Activated naive CD4-positive, alpha-beta T cell treated with anti-CD3 and anti-CD28 coated beads for 36 hours (primary cell): Measurements from ENCODE around the gene STON2. TPM values are rescaled to one million over a fixed set of nuclear protein-coding genes. Genes with fewer than 3 reads are reported as not detected.
A peak's percentile ranks its signal among the peaks of the same experiment; 100 is the strongest.

Experiments
- CTCF ChIA-PET: fragments of 350-600 bp; sonication (Branson Sonifier 250); formaldehyde crosslinking; loops from one replicate; lab custom pipeline; 2021; ENCODE audit warnings: antibody characterized with exemption; lab: Charles Lee
- DNase-seq: peaks from one replicate; pipeline ENCODE4 v3.0.0-alpha.2; 2020
- H3K27ac Mint-ChIP-seq: one replicate; pipeline ENCODE4 v1.8.0; 2021; ENCODE audit warnings: mild to moderate bottlenecking, mixed read lengths
- H3K27me3 Mint-ChIP-seq: one replicate; pipeline ENCODE4 v1.8.0; 2021; ENCODE audit warnings: low read depth, mixed read lengths
- H3K36me3 Mint-ChIP-seq: one replicate; pipeline ENCODE4 v1.8.0; 2021; ENCODE audit warnings: low read depth, mixed read lengths
- H3K4me1 Mint-ChIP-seq: one replicate; pipeline ENCODE4 v1.8.0; 2021; ENCODE audit warnings: low read depth, mixed read lengths
- H3K4me3 Mint-ChIP-seq: one replicate; pipeline ENCODE4 v1.8.0; 2021; ENCODE audit warnings: mild to moderate bottlenecking, moderate library complexity, mixed read lengths
- H3K9me3 Mint-ChIP-seq: one replicate; pipeline ENCODE4 v1.8.0; 2021; ENCODE audit warnings: mixed read lengths
- intact Hi-C: fragments of 100-400 bp; cut with micrococcal nuclease; formaldehyde crosslinking; loops from one replicate; pipeline ENCODE4 v1.15.1; 2023
- total RNA-seq, 2 experiments: library from RNA; stranded (reverse); gene quantifications; one replicate each; pipeline ENCODE4 v1.2.3, GENCODE V29; 2021

STON2 gene
- total RNA-seq, 2 experiments from 2014 or later = 0.12 to 0.14 TPM

GRCh38 chr14:81416194-81416952 is 16.2 kb upstream of the STON2 start:
- no peaks in the 10 kb centered on the region for H3K4me1 Mint-ChIP-seq
- H3K36me3 Mint-ChIP-seq = no peaks in the 10 kb centered on the region
- intact Hi-C loops = no loop called here
- no peak for DNase-seq
- no peak overlapping the region for H3K27ac Mint-ChIP-seq
- peaks cover 7% of the 10 kb centered on the region for H3K9me3 Mint-ChIP-seq
- CTCF ChIA-PET = interaction anchor here (0.6 kb wide), 1 partner anchor 923 kb away, joined by 3 read pairs; no protein-coding TSS in a partner anchor
- peaks cover 3% of the 10 kb centered on the region for H3K27me3 Mint-ChIP-seq
- no peak overlapping the region for H3K4me3 Mint-ChIP-seq

GRCh38 chr14:81415781-81416180 is 15.7 kb upstream of the STON2 start:
- H3K27ac Mint-ChIP-seq = no peak overlapping the region
- CTCF ChIA-PET = interaction anchor here (0.6 kb wide), 1 partner anchor 922 kb away, joined by 3 read pairs; no protein-coding TSS in a partner anchor
- peaks cover 7% of the 10 kb centered on the region for H3K9me3 Mint-ChIP-seq
- H3K27me3 Mint-ChIP-seq = peaks cover 6% of the 10 kb centered on the region
- no peak overlapping the region for H3K4me3 Mint-ChIP-seq
- no peak for DNase-seq
- no peaks in the 10 kb centered on the region for H3K36me3 Mint-ChIP-seq
- H3K4me1 Mint-ChIP-seq = no peaks in the 10 kb centered on the region
- intact Hi-C loops = no loop called here

DNA sequence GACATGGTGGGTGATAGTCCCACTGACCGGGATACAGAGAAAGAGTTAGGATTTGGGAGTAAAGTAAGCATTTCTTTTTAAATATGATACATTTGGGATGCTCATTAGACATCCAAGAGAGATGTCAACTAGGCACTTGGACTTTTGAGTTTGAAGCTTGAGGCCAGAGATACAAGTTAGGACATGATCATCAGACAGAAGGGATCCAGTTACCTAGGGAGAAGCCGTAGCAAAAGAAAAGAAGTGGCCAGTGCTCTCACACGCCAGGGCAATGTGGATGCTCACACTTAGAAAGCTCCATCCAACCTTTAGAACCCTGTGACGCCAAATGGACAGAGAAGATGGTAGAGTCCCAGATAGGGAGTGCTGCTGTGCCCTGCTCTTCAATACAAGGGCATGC is 14.0 kb upstream of the STON2 start:
- no peaks in the 10 kb centered on the region for H3K4me1 Mint-ChIP-seq
- H3K36me3 Mint-ChIP-seq = no peaks in the 10 kb centered on the region
- H3K27me3 Mint-ChIP-seq = peaks cover 12% of the 10 kb centered on the region
- CTCF ChIA-PET = no interaction called here
- peaks cover 7% of the 10 kb centered on the region for H3K9me3 Mint-ChIP-seq
- H3K4me3 Mint-ChIP-seq = no peak overlapping the region
- DNase-seq = no peak
- no peak overlapping the region for H3K27ac Mint-ChIP-seq
- intact Hi-C loops = no loop called here

DNA sequence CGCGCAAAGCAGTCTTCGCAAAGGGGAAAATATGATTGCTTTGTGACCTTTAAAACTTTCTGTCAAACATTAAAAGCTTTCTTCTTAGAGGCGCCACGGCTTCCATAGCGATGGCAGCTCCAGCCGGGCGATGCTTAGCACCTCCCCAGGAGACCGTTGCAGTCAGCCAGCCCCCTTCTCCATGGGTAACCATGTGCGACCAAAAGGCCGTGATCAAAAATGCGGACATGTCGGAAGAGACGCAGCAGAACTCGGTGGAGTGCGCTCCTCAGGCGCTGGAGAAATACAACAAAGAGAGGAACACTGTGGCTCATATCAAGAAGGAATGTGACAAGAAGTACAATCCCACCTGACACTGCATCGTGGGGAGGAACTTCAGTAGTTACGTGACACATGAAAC is 12.7 kb upstream of the STON2 start:
- intact Hi-C loops = no loop called here
- Mint-ChIP-seq H3K27me3 (peaks cover 16% of the 10 kb centered on the region), H3K4me1 (no peaks in the 10 kb centered on the region), H3K36me3 (no peaks in the 10 kb centered on the region), H3K27ac (no peak overlapping the region), H3K4me3 (no peak overlapping the region), H3K9me3 (peaks cover 5% of the 10 kb centered on the region)
- CTCF ChIA-PET = no interaction called here
- DNase-seq = no peak

GRCh38 chr14:81408595-81408994 is 8.5 kb upstream of the STON2 start:
- CTCF ChIA-PET = no interaction called here
- intact Hi-C loops = no loop called here
- H3K36me3 Mint-ChIP-seq = no peaks in the 10 kb centered on the region

DNA sequence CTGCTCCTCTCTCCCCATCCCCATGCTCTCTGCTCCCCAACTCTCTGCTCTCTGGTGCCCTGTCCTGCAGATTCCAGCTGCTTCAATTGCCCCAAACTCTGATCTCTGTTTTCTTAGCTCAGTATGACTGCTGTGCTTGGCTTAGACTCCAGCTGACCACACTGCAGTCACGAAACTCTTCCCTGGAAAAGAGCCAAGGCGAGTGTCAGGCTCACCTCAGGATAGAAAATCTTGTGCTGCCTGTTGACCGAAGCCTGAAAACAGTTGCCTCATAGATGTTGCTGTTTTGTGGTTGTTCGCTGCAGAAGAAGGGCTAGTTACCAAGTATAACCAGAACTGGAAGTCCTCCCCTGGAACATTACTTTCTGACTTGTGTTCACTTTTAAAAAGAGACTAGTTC is 6.7 kb upstream of the STON2 start:
- Mint-ChIP-seq H3K4me1 (no peaks in the 10 kb centered on the region), H3K36me3 (no peaks in the 10 kb centered on the region), H3K4me3 (no peak overlapping the region), H3K27ac (no peak overlapping the region), H3K9me3 (no peaks in the 10 kb centered on the region), H3K27me3 (peaks cover 24% of the 10 kb centered on the region)
- DNase-seq = no peak
- intact Hi-C loops = no loop called here
- CTCF ChIA-PET = no interaction called here

More at GRCh38 chr14:81408595-81408994, 8.5 kb upstream of the STON2 start:
- peaks cover 24% of the 10 kb centered on the region for H3K27me3 Mint-ChIP-seq
- no peak for DNase-seq
- no peaks in the 10 kb centered on the region for H3K4me1 Mint-ChIP-seq
- no peak overlapping the region for H3K4me3 Mint-ChIP-seq
- H3K9me3 Mint-ChIP-seq = no peaks in the 10 kb centered on the region
- no peak overlapping the region for H3K27ac Mint-ChIP-seq

- CTCF ChIA-PET = interaction anchor here (1.7 kb wide), 1 partner anchor 133 kb away, joined by 5 read pairs; no protein-coding TSS in a partner anchor
- no peaks in the 10 kb centered on the region for H3K36me3 Mint-ChIP-seq
- peaks cover 12% of the 10 kb centered on the region for H3K27me3 Mint-ChIP-seq
- no peak overlapping the region for H3K4me3 Mint-ChIP-seq
- DNase-seq = no peak
- intact Hi-C loops = no loop called here
- H3K4me1 Mint-ChIP-seq = no peaks in the 10 kb centered on the region
- H3K27ac Mint-ChIP-seq = no peak overlapping the region
- H3K9me3 Mint-ChIP-seq = no peaks in the 10 kb centered on the region
Measured at GRCh38 chr14:81402123-81402495, 2.0 kb upstream of the STON2 start.

GRCh38 chr14:81401420-81402122 is 1.4 kb upstream of the STON2 start:
- intact Hi-C loops = no loop called here
- CTCF ChIA-PET = no interaction called here
- no peaks in the 10 kb centered on the region for H3K9me3 Mint-ChIP-seq

GRCh38 chr14:81400852-81401251 is 728 bp upstream of the STON2 start:
- H3K4me1 Mint-ChIP-seq = no peaks in the 10 kb centered on the region
- CTCF ChIA-PET = no interaction called here
- H3K4me3 Mint-ChIP-seq = no peak overlapping the region

More at GRCh38 chr14:81401420-81402122, 1.4 kb upstream of the STON2 start:
- Mint-ChIP-seq H3K27ac (no peak overlapping the region), H3K4me3 (no peak overlapping the region), H3K4me1 (no peaks in the 10 kb centered on the region), H3K36me3 (no peaks in the 10 kb centered on the region), H3K27me3 (peaks cover 8% of the 10 kb centered on the region)
- DNase-seq = no peak

GRCh38 chr14:81398196-81398891 is 1.8 kb downstream of the STON2 start:
- CTCF ChIA-PET = no interaction called here
- Mint-ChIP-seq H3K36me3 (no peaks in the 10 kb centered on the region), H3K9me3 (no peaks in the 10 kb centered on the region)

More at GRCh38 chr14:81400852-81401251, 728 bp upstream of the STON2 start:
- Mint-ChIP-seq H3K36me3 (no peaks in the 10 kb centered on the region), H3K9me3 (no peaks in the 10 kb centered on the region), H3K27me3 (peaks cover 5% of the 10 kb centered on the region), H3K27ac (no peak overlapping the region)
- intact Hi-C loops = no loop called here
- peak; percentile 32 for DNase-seq

GRCh38 chr14:81396113-81396512 is 4.0 kb downstream of the STON2 start:
- intact Hi-C loops = no loop called here
- H3K27ac Mint-ChIP-seq = no peak overlapping the region

More at GRCh38 chr14:81398196-81398891, 1.8 kb downstream of the STON2 start:
- no peaks in the 10 kb centered on the region for H3K4me1 Mint-ChIP-seq
- no peak overlapping the region for H3K27ac Mint-ChIP-seq
- H3K27me3 Mint-ChIP-seq = no peaks in the 10 kb centered on the region
- no peak overlapping the region for H3K4me3 Mint-ChIP-seq
- DNase-seq = no peak
- intact Hi-C loops = no loop called here

GRCh38 chr14:81394739-81395138 is 5.4 kb downstream of the STON2 start:
- H3K4me3 Mint-ChIP-seq = no peak overlapping the region
- DNase-seq = no peak
- no peak overlapping the region for H3K27ac Mint-ChIP-seq
- no peaks in the 10 kb centered on the region for H3K9me3 Mint-ChIP-seq
- peaks cover 7% of the 10 kb centered on the region for H3K27me3 Mint-ChIP-seq
- CTCF ChIA-PET = no interaction called here
- intact Hi-C loops = no loop called here
- no peaks in the 10 kb centered on the region for H3K4me1 Mint-ChIP-seq
- H3K36me3 Mint-ChIP-seq = no peaks in the 10 kb centered on the region

More at GRCh38 chr14:81396113-81396512, 4.0 kb downstream of the STON2 start:
- CTCF ChIA-PET = no interaction called here
- Mint-ChIP-seq H3K9me3 (no peaks in the 10 kb centered on the region), H3K4me1 (no peaks in the 10 kb centered on the region), H3K4me3 (no peak overlapping the region), H3K36me3 (no peaks in the 10 kb centered on the region), H3K27me3 (peaks cover 7% of the 10 kb centered on the region)
- no peak for DNase-seq
